ENCODE data around the gene FGGY.
"Not testable (repeated sequence)": the region's sequence is repeated elsewhere in the genome, so short reads cannot be mapped to it uniquely, and the experiment has no call there.

DNA sequence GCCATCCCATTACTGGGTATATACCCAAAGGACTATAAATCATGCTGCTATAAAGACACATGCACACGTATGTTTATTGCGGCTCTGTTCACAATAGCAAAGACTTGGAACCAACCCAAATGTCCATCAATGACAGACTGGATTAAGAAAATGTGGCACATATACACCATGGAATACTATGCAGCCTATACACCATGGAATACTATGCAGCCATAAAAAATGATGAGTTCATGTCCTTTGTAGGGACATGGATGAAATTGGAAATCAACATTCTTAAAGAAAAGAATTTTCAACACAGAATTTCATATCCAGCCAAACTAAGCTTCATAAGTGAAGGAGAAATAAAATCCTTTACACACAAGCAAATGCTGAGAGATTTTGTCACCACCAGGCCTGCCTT is 166.0 kb downstream of the FGGY start:
- TF ChIP-seq CTCF (IDR thresholded peaks at IDR 0.05); EZH2 (IDR thresholded peaks at IDR 0.05; ENCODE audit: borderline replicate concordance, insufficient read depth, low read depth, low read length, poor library complexity, severe bottlenecking): not testable (repeated sequence)
